MM.1S (cell line): ENCODE measurements around the gene UNC5C.

ENCODE experiments used
- DNase-seq: peaks from one replicate; pipeline ENCODE4 v3.0.0-alpha.2; 2015
- H2AFZ ChIP-seq: fragments of 300-600 bp; sonication (generic); 2 replicates; pipeline ENCODE4 v1.6.0; 2016; ENCODE audit warnings: antibody characterized with exemption, low read length
- H3F3A ChIP-seq: fragments of 300-600 bp; sonication (generic); 2 replicates; pipeline ENCODE4 v1.6.1; 2016; ENCODE audit warnings: mild to moderate bottlenecking, antibody characterized with exemption, low read length, moderate library complexity, mixed read lengths; ENCODE audit not compliant: insufficient read depth
- H3K27ac ChIP-seq: fragments of 300-600 bp; sonication (generic); 2 replicates; pipeline ENCODE4 v1.5.1; 2016; ENCODE audit warnings: mild to moderate bottlenecking, low read length
- H3K27me3 ChIP-seq: fragments of 300-600 bp; sonication (generic); replicated peaks from 2 replicates; pipeline ENCODE4 v1.6.0; 2016; ENCODE audit warnings: low read length; ENCODE audit not compliant: insufficient read depth
- H3K36me3 ChIP-seq: fragments of 300-600 bp; sonication (generic); replicated peaks from 2 replicates; pipeline ENCODE4 v1.6.1; 2016; ENCODE audit warnings: mild to moderate bottlenecking, low read length, mixed read lengths; ENCODE audit not compliant: insufficient read depth
- H3K4me1 ChIP-seq: fragments of 300-600 bp; sonication (generic); 2 replicates; pipeline ENCODE4 v1.6.1; 2016; ENCODE audit warnings: low read length, mixed read lengths
- H3K4me2 ChIP-seq: fragments of 300-600 bp; sonication (generic); 2 replicates; pipeline ENCODE4 v1.6.0; 2016; ENCODE audit warnings: low read depth, low read length
- H3K4me3 ChIP-seq: fragments of 300-600 bp; sonication (generic); 2 replicates; pipeline ENCODE4 v1.5.1; 2016; ENCODE audit warnings: low read length, mixed read lengths
- H3K79me2 ChIP-seq: fragments of 300-600 bp; sonication (generic); 2 replicates; pipeline ENCODE4 v1.6.1; 2016; ENCODE audit warnings: mixed run types, low read length, mixed read lengths
- H3K9ac ChIP-seq: fragments of 300-600 bp; sonication (generic); 2 replicates; pipeline ENCODE4 v1.6.1; 2016; ENCODE audit warnings: low read length, mixed read lengths
- H3K9me2 ChIP-seq: fragments of 300-600 bp; sonication (generic); replicated peaks from 2 replicates; pipeline ENCODE4 v1.6.1; 2016; ENCODE audit warnings: mild to moderate bottlenecking, low read length, mixed read lengths; ENCODE audit not compliant: insufficient read depth
- H3K9me3 ChIP-seq: fragments of 300-600 bp; sonication (generic); replicated peaks from 2 replicates; pipeline ENCODE4 v1.6.1; 2016; ENCODE audit warnings: mild to moderate bottlenecking, low read length, mixed read lengths; ENCODE audit not compliant: insufficient read depth
- H4K20me1 ChIP-seq: fragments of 300-600 bp; sonication (generic); 2 replicates; pipeline ENCODE4 v1.6.1; 2016; ENCODE audit warnings: mild to moderate bottlenecking, low read length, moderate library complexity, mixed read lengths; ENCODE audit not compliant: insufficient read depth
- CTCF ChIP-seq: fragments of 300-600 bp; sonication (generic); IDR thresholded peaks from 2 replicates; pipeline ENCODE4 v1.5.1; 2016; ENCODE audit warnings: antibody characterized with exemption, low read length, mixed read lengths
- EZH2 ChIP-seq: fragments of 300-600 bp; sonication (generic); optimal IDR thresholded peaks from 2 replicates; pipeline ENCODE3; 2017; ENCODE audit warnings: low read depth, mild to moderate bottlenecking, antibody characterized with exemption, low read length, mixed read lengths
- EZH2phosphoT487 ChIP-seq: fragments of 300-600 bp; sonication (generic); IDR thresholded peaks from 2 replicates; pipeline ENCODE4 v1.6.1; 2018; ENCODE audit warnings: antibody characterized with exemption, low read length

UNC5C gene

DNA sequence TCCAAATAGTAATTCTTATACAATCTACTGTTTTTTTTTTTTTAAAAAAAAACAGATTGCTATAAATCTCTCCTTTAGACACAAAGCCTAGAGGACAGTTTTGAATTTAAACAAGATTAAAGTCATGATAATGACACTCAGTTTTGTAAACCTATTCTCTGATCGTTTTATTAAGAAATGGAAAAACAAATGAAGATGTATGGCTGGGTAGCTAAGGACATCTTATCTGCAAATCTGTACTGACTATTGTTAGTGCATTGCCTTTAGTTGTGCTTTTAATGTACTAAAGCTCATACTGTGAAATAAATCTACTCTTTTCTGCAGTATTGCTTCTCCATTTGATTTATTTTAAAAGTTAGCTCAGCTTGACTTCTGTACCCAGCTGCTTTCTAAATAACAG is 155.0 kb downstream of the UNC5C start:
- no peak for TF ChIP-seq CTCF
- TF ChIP-seq EZH2phosphoT487 = no peak
- TF ChIP-seq EZH2 = no peak

DNA sequence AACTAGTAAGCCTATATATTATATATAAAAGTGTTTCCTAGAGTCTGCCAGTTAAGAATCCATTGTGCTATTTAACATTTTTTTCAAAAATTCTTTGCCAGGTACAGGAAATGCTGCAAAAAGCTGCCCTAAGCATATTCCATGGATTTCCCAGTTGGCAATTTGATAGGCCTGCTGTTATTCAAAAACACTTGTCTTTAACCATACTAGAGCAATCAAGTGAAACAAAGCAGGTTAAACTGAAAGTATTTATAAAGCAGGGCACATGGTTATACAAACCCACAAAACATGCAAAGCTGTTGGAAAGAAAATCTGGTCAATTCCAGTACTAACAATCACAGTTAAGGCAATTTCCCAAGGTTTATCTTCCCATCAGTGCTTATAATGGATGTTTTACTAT is 159.9 kb downstream of the UNC5C start:
- Histone ChIP-seq H3K9me3 (no peaks in the 10 kb centered on the region), H3K4me2 (no peak overlapping the region), H3K36me3 (no peaks in the 10 kb centered on the region), H3F3A (no peaks in the 10 kb centered on the region), H3K27me3 (no peaks in the 10 kb centered on the region), H3K9me2 (no peaks in the 10 kb centered on the region), H3K79me2 (no peaks in the 10 kb centered on the region), H3K4me3 (no peak overlapping the region), H2AFZ (no peak overlapping the region), H3K4me1 (no peaks in the 10 kb centered on the region), H3K9ac (no peak overlapping the region), H3K27ac (no peak overlapping the region), H4K20me1 (no peaks in the 10 kb centered on the region)
- no peak for DNase-seq
- TF ChIP-seq EZH2phosphoT487 = no peak
- no peak for TF ChIP-seq EZH2
- TF ChIP-seq CTCF = no peak

More for the DNA sequence above, 155.0 kb downstream of the UNC5C start:
- Histone ChIP-seq H3K9ac (no peak overlapping the region), H4K20me1 (no peaks in the 10 kb centered on the region), H3K4me1 (no peaks in the 10 kb centered on the region), H3K4me3 (no peak overlapping the region), H3F3A (no peaks in the 10 kb centered on the region), H3K36me3 (no peaks in the 10 kb centered on the region), H3K9me3 (no peaks in the 10 kb centered on the region), H3K27ac (no peak overlapping the region), H3K79me2 (no peaks in the 10 kb centered on the region), H3K4me2 (no peak overlapping the region), H3K27me3 (no peaks in the 10 kb centered on the region), H2AFZ (no peak overlapping the region), H3K9me2 (no peaks in the 10 kb centered on the region)
- DNase-seq = no peak

DNA sequence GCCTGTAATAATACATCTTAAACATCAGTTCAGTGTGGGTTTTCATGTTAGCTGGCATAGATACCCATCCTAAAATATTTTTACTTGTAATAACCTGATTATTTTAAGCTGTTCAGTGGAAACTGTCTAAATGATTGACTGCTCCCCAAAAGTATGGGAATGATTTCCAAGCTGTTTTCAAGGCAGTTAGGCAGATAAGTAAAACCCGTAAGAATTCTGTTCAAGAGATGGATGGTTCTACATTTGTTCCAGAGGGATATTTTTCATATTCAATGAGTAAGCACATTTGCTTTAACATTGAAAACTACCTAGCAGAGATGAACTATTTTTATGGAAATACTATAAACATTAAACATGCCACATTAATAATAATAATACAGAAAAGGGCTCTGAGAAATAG is 161.1 kb downstream of the UNC5C start:
- H3K9ac ChIP-seq = no peak overlapping the region
- DNase-seq = no peak
- H3K9me3 ChIP-seq = no peaks in the 10 kb centered on the region
- H3K4me2 ChIP-seq = no peak overlapping the region
- no peak overlapping the region for H3K4me3 ChIP-seq
- no peaks in the 10 kb centered on the region for H4K20me1 ChIP-seq
- H3K27me3 ChIP-seq = no peaks in the 10 kb centered on the region
- TF ChIP-seq EZH2phosphoT487 (no peak), CTCF (no peak), EZH2 (no peak)
- no peaks in the 10 kb centered on the region for H3F3A ChIP-seq
- no peak overlapping the region for H3K27ac ChIP-seq
- no peaks in the 10 kb centered on the region for H3K36me3 ChIP-seq
- H3K79me2 ChIP-seq = no peaks in the 10 kb centered on the region
- no peaks in the 10 kb centered on the region for H3K4me1 ChIP-seq
- H2AFZ ChIP-seq = no peak overlapping the region
- no peaks in the 10 kb centered on the region for H3K9me2 ChIP-seq

- Histone ChIP-seq H3K36me3 (no peaks in the 10 kb centered on the region), H3K4me1 (no peaks in the 10 kb centered on the region), H3K9me2 (no peaks in the 10 kb centered on the region), H3K79me2 (no peaks in the 10 kb centered on the region), H3K9me3 (no peaks in the 10 kb centered on the region), H3K27ac (no peak overlapping the region), H3F3A (no peaks in the 10 kb centered on the region), H3K4me3 (no peak overlapping the region), H2AFZ (no peak overlapping the region), H4K20me1 (no peaks in the 10 kb centered on the region), H3K9ac (no peak overlapping the region), H3K4me2 (no peak overlapping the region), H3K27me3 (no peaks in the 10 kb centered on the region)
- no peak for DNase-seq
- TF ChIP-seq EZH2phosphoT487 (no peak), EZH2 (no peak), CTCF (no peak)
Observed at GRCh38 chr4:95386410-95386809, 162.4 kb downstream of the UNC5C start.
